WTC11 (cell line): ENCODE data around the gene NPVF. TPM values are rescaled to one million over a fixed set of nuclear protein-coding genes. Genes with fewer than 3 reads are reported as not detected.

Experiments
- ATAC-seq: fragments of 200-7000 bp; cut with Tn5 transposase; 2 replicates; pipeline ENCODE4 v1.10.0; 2021; ENCODE audit warnings: mild to moderate bottlenecking, moderate library complexity
- CTCF ChIA-PET: fragments of 300-600 bp; sonication (Branson Sonifier 250); formaldehyde crosslinking; loops from one replicate; lab custom pipeline; 2021; ENCODE audit warnings: antibody characterized with exemption; lab: Charles Lee
- POLR2A ChIA-PET: fragments of 350-600 bp; sonication (Branson Sonifier 250); formaldehyde crosslinking; loops from one replicate; lab custom pipeline; 2021; ENCODE audit warnings: antibody characterized with exemption; lab: Charles Lee
- DNase-seq: peaks from one replicate; pipeline ENCODE4 v3.0.0; 2021; ENCODE audit warnings: low spot score
- H3K27ac Mint-ChIP-seq: 2 replicates; pipeline ENCODE4 v1.8.0; 2021; ENCODE audit warnings: mixed read lengths
- H3K27me3 Mint-ChIP-seq: 2 replicates; pipeline ENCODE4 v1.8.0; 2021; ENCODE audit warnings: low read depth, mild to moderate bottlenecking, moderate library complexity, mixed read lengths
- H3K36me3 Mint-ChIP-seq: 2 replicates; pipeline ENCODE4 v1.8.0; 2021; ENCODE audit warnings: mixed read lengths
- H3K4me1 Mint-ChIP-seq: 2 replicates; pipeline ENCODE4 v1.8.0; 2022; ENCODE audit warnings: mixed read lengths
- H3K4me3 Mint-ChIP-seq: 2 replicates; pipeline ENCODE4 v1.8.0; 2021; ENCODE audit warnings: mild to moderate bottlenecking, moderate library complexity, mixed read lengths
- H3K9me3 Mint-ChIP-seq: 2 replicates; pipeline ENCODE4 v1.8.0; 2021; ENCODE audit warnings: mixed read lengths
- AR ChIP-seq: fragments of 250-450 bp; sonication (Bioruptor Pico); IDR thresholded peaks from 2 replicates; pipeline ENCODE4 v1.9.0; 2021; ENCODE audit warnings: mild to moderate bottlenecking
- CBFB ChIP-seq: sonication (generic); formaldehyde crosslinking; IDR thresholded peaks from 2 replicates; pipeline ENCODE4 v1.8.1; 2022; ENCODE audit warnings: mild to moderate bottlenecking, low read depth, missing genetic modification reagents
- CDX4 ChIP-seq: fragments of 250-450 bp; sonication (Bioruptor Pico); IDR thresholded peaks from 2 replicates; pipeline ENCODE4 v1.9.0; 2021; ENCODE audit warnings: moderate library complexity, mild to moderate bottlenecking, inconsistent platforms, borderline replicate concordance
- CREM ChIP-seq: sonication (generic); formaldehyde crosslinking; IDR thresholded peaks from 2 replicates; pipeline ENCODE4 v1.8.1; 2022; ENCODE audit warnings: mild to moderate bottlenecking, missing genetic modification reagents, moderate library complexity
- ELF4 ChIP-seq: sonication (generic); formaldehyde crosslinking; IDR thresholded peaks from 2 replicates; pipeline ENCODE4 v1.8.1; 2022; ENCODE audit warnings: low read depth, mild to moderate bottlenecking, moderate library complexity, missing genetic modification reagents
- EMX1 ChIP-seq: fragments of 250-450 bp; sonication (Bioruptor Pico); IDR thresholded peaks from 2 replicates; pipeline ENCODE4 v1.8.0; 2021; ENCODE audit warnings: mild to moderate bottlenecking
- ETV6 ChIP-seq: sonication (generic); formaldehyde crosslinking; IDR thresholded peaks from 2 replicates; pipeline ENCODE4 v1.8.1; 2022; ENCODE audit warnings: mild to moderate bottlenecking, missing genetic modification reagents
- FOXJ3 ChIP-seq: sonication (generic); formaldehyde crosslinking; IDR thresholded peaks from 2 replicates; pipeline ENCODE4 v1.9.0; 2021; ENCODE audit warnings: missing genetic modification reagents, mild to moderate bottlenecking, borderline replicate concordance
- FOXP1 ChIP-seq: sonication (generic); formaldehyde crosslinking; IDR thresholded peaks from 2 replicates; pipeline ENCODE4 v1.8.0; 2022; ENCODE audit warnings: missing genetic modification reagents, mild to moderate bottlenecking, moderate library complexity, borderline replicate concordance
- IRF1 ChIP-seq: sonication (generic); formaldehyde crosslinking; IDR thresholded peaks from 2 replicates; pipeline ENCODE4 v1.8.0; 2023; ENCODE audit warnings: missing genetic modification reagents
- NFE2L1 ChIP-seq: sonication (generic); formaldehyde crosslinking; IDR thresholded peaks from 2 replicates; pipeline ENCODE4 v1.8.1; 2023; ENCODE audit warnings: missing genetic modification reagents
- NFYB ChIP-seq: sonication (generic); formaldehyde crosslinking; conservative IDR thresholded peaks from 2 replicates; pipeline ENCODE4 v1.8.0; 2022; ENCODE audit warnings: low read depth, missing genetic modification reagents
- USF1 ChIP-seq: sonication (generic); formaldehyde crosslinking; IDR thresholded peaks from 2 replicates; pipeline ENCODE4 v1.8.0; 2022; ENCODE audit warnings: mild to moderate bottlenecking, missing genetic modification reagents
- ZNF317 ChIP-seq: sonication (generic); formaldehyde crosslinking; IDR thresholded peaks from 2 replicates; pipeline ENCODE4 v1.8.1; 2023; ENCODE audit warnings: low read depth, mild to moderate bottlenecking, moderate library complexity, missing genetic modification reagents, borderline replicate concordance
- ZNF671 ChIP-seq: fragments of 250-450 bp; sonication (Bioruptor Pico); IDR thresholded peaks from 2 replicates; pipeline ENCODE4 v1.8.0; 2021; ENCODE audit warnings: mild to moderate bottlenecking
- total RNA-seq: library from RNA; stranded (reverse); gene quantifications from 3 replicates; pipeline ENCODE4 v1.2.3, GENCODE V29; 2021
- TF ChIP-seq, protein P1 (sequence below): sonication (generic); formaldehyde crosslinking; conservative IDR thresholded peaks from 2 replicates; pipeline ENCODE4 v1.8.1; 2023; ENCODE audit warnings: mild to moderate bottlenecking, low read depth, missing genetic modification reagents, moderate library complexity

The NPVF gene
- total RNA-seq, 1 experiment from 2014 or later = not detected

- TF ChIP-seq USF1 = no peak
- TF ChIP-seq, all 79 proteins: peak for 0
These were observed 12.5 kb downstream of the NPVF start (continued) for GRCh38 chr7:25215694-25216335.

GRCh38 chr7:25208525-25209221, 19.6 kb downstream of the NPVF start:
- ChIA-PET POLR2A (no interaction called here), CTCF (no interaction called here)
- H3K4me3 Mint-ChIP-seq = no peak overlapping the region
- H3K27me3 Mint-ChIP-seq = no peaks in the 10 kb centered on the region; the same call in 1 of the 2 replicates
- H3K9me3 Mint-ChIP-seq = peaks cover 21% of the 10 kb centered on the region
- no peaks in the 10 kb centered on the region for H3K4me1 Mint-ChIP-seq
- TF ChIP-seq ELF4 (CRISPR knock-in tag) = no peak
- no peak for TF ChIP-seq ZNF317 (CRISPR knock-in tag)
- TF ChIP-seq, protein P1, sequence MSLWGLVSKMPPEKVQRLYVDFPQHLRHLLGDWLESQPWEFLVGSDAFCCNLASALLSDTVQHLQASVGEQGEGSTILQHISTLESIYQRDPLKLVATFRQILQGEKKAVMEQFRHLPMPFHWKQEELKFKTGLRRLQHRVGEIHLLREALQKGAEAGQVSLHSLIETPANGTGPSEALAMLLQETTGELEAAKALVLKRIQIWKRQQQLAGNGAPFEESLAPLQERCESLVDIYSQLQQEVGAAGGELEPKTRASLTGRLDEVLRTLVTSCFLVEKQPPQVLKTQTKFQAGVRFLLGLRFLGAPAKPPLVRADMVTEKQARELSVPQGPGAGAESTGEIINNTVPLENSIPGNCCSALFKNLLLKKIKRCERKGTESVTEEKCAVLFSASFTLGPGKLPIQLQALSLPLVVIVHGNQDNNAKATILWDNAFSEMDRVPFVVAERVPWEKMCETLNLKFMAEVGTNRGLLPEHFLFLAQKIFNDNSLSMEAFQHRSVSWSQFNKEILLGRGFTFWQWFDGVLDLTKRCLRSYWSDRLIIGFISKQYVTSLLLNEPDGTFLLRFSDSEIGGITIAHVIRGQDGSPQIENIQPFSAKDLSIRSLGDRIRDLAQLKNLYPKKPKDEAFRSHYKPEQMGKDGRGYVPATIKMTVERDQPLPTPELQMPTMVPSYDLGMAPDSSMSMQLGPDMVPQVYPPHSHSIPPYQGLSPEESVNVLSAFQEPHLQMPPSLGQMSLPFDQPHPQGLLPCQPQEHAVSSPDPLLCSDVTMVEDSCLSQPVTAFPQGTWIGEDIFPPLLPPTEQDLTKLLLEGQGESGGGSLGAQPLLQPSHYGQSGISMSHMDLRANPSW (CRISPR knock-in tag) = no peak
- no peak for TF ChIP-seq FOXJ3 (CRISPR knock-in tag)
- TF ChIP-seq NFE2L1 = no peak
- TF ChIP-seq ETV6 (CRISPR knock-in tag) = no peak
- TF ChIP-seq CDX4 = no peak
- TF ChIP-seq IRF1 = no peak
- no peak for TF ChIP-seq EMX1 (CRISPR knock-in tag)
- ATAC-seq (no peak), DNase-seq (no peak)
- H3K27ac Mint-ChIP-seq = no peak overlapping the region
- H3K36me3 Mint-ChIP-seq = no peaks in the 10 kb centered on the region

GRCh38 chr7:25207887-25208286, 20.4 kb downstream of the NPVF start:
- no peaks in the 10 kb centered on the region for H3K4me1 Mint-ChIP-seq
- ATAC-seq = no peak
- DNase-seq = no peak
- H3K4me3 Mint-ChIP-seq = no peak overlapping the region
- CTCF ChIA-PET = interaction anchor here (2.6 kb wide), 1 partner anchor 9 kb away, joined by 14 read pairs; no protein-coding TSS in a partner anchor
- no peaks in the 10 kb centered on the region; the same call in 1 of the 2 replicates for H3K27me3 Mint-ChIP-seq
- H3K27ac Mint-ChIP-seq = no peak overlapping the region
- peaks cover 21% of the 10 kb centered on the region for H3K9me3 Mint-ChIP-seq
- no peaks in the 10 kb centered on the region for H3K36me3 Mint-ChIP-seq
- POLR2A ChIA-PET = no interaction called here
- TF ChIP-seq FOXP1 (CRISPR knock-in tag) (no peak), AR (no peak), NFYB (no peak), ZNF671 (CRISPR knock-in tag) (no peak), CBFB (CRISPR knock-in tag) (no peak), CREM (CRISPR knock-in tag) (no peak)
